Measurements from ENCODE around the gene RBPJL.

Gene RBPJL

DNA sequence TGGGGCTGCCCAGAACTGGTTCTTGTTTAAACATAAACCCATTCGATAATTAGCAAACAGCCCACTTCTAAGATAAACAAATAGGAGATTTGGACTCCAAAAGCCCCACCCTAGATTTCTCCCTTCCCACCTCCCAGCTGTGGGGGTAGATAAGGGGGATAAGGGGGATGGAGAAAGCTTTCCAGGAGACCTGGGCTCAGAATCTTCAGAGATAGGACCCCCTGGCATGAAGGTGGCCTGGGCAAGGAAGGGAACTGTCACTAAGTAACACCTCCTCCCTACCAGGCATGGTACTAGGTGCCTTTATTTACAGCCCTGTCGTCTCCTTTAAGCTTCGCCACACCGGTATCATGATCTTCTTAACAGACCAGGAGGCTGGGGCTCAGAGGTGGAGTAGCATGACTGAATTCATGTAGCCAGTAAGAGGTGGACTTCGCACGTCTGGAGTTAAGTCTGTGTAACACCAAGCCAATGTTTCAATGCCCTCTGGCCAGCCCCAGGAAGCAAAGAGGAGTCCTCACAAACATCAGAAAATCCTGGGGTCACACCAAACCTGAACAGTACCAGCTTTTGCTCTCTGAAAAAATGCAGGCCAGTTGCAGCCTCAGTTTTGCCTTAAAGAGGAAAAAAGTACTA, 37.0 kb downstream of the RBPJL start:
- Histone ChIP-seq H3K4me2 (ENCODE audit: low read depth, low read length, poor library complexity, severe bottlenecking) (no peak overlapping the region), H3K36me3 (ENCODE audit: low read length) (no peaks in the 10 kb centered on the region), H3F3A (ENCODE audit: insufficient read depth) (no peaks in the 10 kb centered on the region), H3K27ac (ENCODE audit: low read depth, low read length) (no peak overlapping the region), H3K27me3 (ENCODE audit: low read length) (no peaks in the 10 kb centered on the region), H3K9me2 (replicated peaks; ENCODE audit: insufficient read depth, low read length) (no peaks in the 10 kb centered on the region), H2AFZ (ENCODE audit: low read depth, low read length, severe bottlenecking) (no peak overlapping the region), H3K79me2 (ENCODE audit: insufficient read depth, low read length) (no peaks in the 10 kb centered on the region), H3K9me3 (ENCODE audit: insufficient read depth, low read length) (no peaks in the 10 kb centered on the region), H3K9ac (ENCODE audit: low read length) (no peak overlapping the region), H4K20me1 (ENCODE audit: low read depth, low read length) (no peaks in the 10 kb centered on the region), H3K4me3 (ENCODE audit: insufficient read depth, low read length, poor library complexity, severe bottlenecking) (no peak overlapping the region)
- no peak for TF ChIP-seq EZH2phosphoT487 (conservative IDR thresholded peaks at IDR 0.05; ENCODE audit: low read length)
- TF ChIP-seq, protein P1, sequence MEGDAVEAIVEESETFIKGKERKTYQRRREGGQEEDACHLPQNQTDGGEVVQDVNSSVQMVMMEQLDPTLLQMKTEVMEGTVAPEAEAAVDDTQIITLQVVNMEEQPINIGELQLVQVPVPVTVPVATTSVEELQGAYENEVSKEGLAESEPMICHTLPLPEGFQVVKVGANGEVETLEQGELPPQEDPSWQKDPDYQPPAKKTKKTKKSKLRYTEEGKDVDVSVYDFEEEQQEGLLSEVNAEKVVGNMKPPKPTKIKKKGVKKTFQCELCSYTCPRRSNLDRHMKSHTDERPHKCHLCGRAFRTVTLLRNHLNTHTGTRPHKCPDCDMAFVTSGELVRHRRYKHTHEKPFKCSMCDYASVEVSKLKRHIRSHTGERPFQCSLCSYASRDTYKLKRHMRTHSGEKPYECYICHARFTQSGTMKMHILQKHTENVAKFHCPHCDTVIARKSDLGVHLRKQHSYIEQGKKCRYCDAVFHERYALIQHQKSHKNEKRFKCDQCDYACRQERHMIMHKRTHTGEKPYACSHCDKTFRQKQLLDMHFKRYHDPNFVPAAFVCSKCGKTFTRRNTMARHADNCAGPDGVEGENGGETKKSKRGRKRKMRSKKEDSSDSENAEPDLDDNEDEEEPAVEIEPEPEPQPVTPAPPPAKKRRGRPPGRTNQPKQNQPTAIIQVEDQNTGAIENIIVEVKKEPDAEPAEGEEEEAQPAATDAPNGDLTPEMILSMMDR (IDR thresholded peaks at IDR 0.05; ENCODE audit: insufficient read depth, low read length, poor library complexity, severe bottlenecking): no peak

DNA sequence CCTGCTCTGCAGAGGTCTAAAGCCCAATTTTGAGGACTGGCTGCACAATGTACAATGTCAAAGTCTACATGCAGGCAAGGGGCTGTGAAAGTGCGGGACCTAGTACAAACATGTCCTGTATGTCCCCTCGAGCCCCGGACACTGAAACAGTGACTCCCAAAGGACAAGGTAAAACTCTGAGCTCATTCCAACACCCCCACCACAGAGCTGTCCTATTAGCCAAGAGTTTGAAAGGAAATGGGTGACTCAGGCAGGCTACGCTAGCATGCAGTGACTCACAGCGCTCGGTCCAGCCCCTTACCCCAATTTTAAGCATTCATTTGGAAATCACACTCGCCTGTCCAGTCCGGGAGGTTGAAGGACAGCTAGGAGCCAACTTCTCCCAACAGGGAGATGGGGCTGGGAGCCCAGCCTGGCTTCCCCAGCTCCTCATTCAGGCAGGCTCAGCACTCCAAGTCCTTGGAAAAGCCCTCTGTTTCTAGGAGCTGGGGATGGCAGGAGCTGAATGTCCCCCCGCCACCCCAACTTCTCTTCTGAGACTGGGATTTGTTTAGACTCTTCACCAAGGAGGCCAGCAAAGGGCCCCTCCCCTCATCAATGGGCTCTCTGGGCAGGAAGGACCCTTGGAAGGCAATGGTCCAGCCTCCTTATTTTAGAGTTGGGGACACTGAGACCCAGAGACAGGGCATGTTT, 37.7 kb downstream of the RBPJL start:
- H3K36me3 ChIP-seq (ENCODE audit: low read length): no peaks in the 10 kb centered on the region
- no peaks in the 10 kb centered on the region for H3K27me3 ChIP-seq (ENCODE audit: low read length)
- TF ChIP-seq, protein P1 (IDR thresholded peaks at IDR 0.05; ENCODE audit: insufficient read depth, low read length, poor library complexity, severe bottlenecking): no peak
- no peak for TF ChIP-seq EZH2phosphoT487 (conservative IDR thresholded peaks at IDR 0.05; ENCODE audit: low read length)
- H3F3A ChIP-seq (ENCODE audit: insufficient read depth): no peaks in the 10 kb centered on the region
- H3K4me3 ChIP-seq (ENCODE audit: insufficient read depth, low read length, poor library complexity, severe bottlenecking): no peak overlapping the region
- H2AFZ ChIP-seq (ENCODE audit: low read depth, low read length, severe bottlenecking): no peak overlapping the region
- H3K4me2 ChIP-seq (ENCODE audit: low read depth, low read length, poor library complexity, severe bottlenecking): no peak overlapping the region
- H3K27ac ChIP-seq (ENCODE audit: low read depth, low read length): no peak overlapping the region
- no peaks in the 10 kb centered on the region for H3K9me2 ChIP-seq (replicated peaks; ENCODE audit: insufficient read depth, low read length)
- H4K20me1 ChIP-seq (ENCODE audit: low read depth, low read length): no peaks in the 10 kb centered on the region
- H3K9ac ChIP-seq (ENCODE audit: low read length): no peak overlapping the region
- H3K79me2 ChIP-seq (ENCODE audit: insufficient read depth, low read length): no peaks in the 10 kb centered on the region
- H3K9me3 ChIP-seq (ENCODE audit: insufficient read depth, low read length): no peaks in the 10 kb centered on the region

DNA sequence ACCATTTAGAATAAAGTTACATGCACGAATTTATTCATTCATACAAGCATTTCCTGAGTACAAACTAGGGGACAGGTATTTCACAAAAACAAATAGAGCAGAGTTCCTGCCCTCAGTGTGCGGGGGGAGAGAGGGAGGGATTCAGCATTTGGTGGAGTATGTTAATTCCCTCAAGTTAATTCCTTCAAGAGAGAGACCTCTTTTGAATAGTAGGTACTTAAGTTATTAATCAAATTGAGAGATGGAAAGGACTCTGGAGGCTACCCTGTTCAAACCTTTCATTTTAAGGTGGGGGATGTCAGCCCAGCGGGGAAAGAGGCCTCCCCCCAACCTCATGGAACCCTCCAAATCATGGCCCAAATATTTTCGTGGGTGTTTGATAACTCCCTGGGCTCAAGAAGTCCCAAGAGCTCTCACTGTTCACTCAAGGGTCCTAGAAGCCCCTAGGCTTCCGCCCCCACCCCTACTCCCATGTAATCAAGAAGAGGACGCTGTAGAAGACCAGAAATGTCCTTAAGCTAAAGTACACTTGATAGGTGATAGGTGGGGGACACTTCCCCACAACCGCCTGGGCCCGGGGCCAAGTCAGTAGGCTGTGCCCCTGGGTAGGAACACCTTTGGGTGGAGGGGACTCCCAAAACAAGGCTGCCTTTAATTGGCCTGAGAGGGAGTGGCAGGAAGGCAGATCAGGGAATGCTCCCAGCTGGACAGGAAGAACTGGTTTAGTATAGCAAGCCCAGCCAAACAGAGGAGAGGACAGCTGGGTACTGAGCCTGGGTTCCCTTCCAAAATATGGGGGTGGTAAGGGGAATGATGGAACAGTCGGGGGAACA, 38.7 kb downstream of the RBPJL start:
- Histone ChIP-seq H3K27me3 (ENCODE audit: low read length) (no peaks in the 10 kb centered on the region), H2AFZ (ENCODE audit: low read depth, low read length, severe bottlenecking) (no peak overlapping the region), H3F3A (ENCODE audit: insufficient read depth) (no peaks in the 10 kb centered on the region), H3K4me3 (ENCODE audit: insufficient read depth, low read length, poor library complexity, severe bottlenecking) (no peak overlapping the region), H3K9me3 (ENCODE audit: insufficient read depth, low read length) (no peaks in the 10 kb centered on the region), H3K9me2 (replicated peaks; ENCODE audit: insufficient read depth, low read length) (no peaks in the 10 kb centered on the region), H3K36me3 (ENCODE audit: low read length) (no peaks in the 10 kb centered on the region), H3K9ac (ENCODE audit: low read length) (no peak overlapping the region), H4K20me1 (ENCODE audit: low read depth, low read length) (no peaks in the 10 kb centered on the region), H3K27ac (ENCODE audit: low read depth, low read length) (no peak overlapping the region), H3K4me2 (ENCODE audit: low read depth, low read length, poor library complexity, severe bottlenecking) (no peak overlapping the region), H3K79me2 (ENCODE audit: insufficient read depth, low read length) (no peaks in the 10 kb centered on the region)
- TF ChIP-seq, protein P1 (IDR thresholded peaks at IDR 0.05; ENCODE audit: insufficient read depth, low read length, poor library complexity, severe bottlenecking): no peak
- no peak for TF ChIP-seq EZH2phosphoT487 (conservative IDR thresholded peaks at IDR 0.05; ENCODE audit: low read length)
